ENCODE measurements around the gene DPP8. TPM values are rescaled to one million over a fixed set of nuclear protein-coding genes. Genes with fewer than 3 reads are reported as not detected.
"Not testable (repeated sequence)": the region's sequence is repeated elsewhere in the genome, so short reads cannot be mapped to it uniquely, and the experiment has no call there.

DPP8 gene
- total RNA-seq, 1 experiment from 2014 or later, result 24.9 TPM

- no peak for DNase-seq (ENCODE audit: low read depth)
These were observed 111.6 kb downstream of the DPP8 start for GRCh38 chr15:65405791-65406423.

DNA sequence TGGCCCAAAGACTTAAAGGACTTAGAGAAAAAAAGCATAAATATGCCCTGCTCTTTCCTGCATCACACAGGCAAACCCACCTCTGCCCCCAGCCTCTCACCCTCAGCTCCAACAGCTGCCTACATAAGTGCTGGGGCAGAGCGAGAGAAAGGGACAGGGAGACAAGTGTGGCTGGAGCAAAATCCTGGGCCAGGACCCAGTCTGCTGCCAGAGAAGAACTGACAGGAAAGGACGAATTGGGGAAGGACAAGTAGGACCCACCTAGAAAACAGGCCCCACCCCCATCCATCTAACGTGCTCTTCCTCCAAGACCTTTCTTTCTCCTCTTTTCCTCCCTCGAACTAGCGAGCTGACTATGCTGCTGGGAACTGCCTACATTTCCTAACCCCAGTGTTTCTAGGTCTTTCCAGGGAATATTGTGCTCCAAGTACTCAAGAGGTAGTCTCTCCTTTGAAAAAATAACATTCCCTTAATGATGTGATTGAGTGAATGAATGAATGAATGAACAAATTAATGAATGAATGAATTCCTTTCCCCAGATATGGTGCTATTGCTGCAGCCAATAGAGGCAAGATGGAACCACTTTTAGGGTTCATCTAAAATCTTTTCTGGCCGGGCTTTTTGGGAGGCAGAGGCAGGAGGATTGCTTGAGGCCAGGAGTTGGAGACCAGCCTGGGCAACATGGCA lies 113.2 kb downstream of the DPP8 start:
- no peak for DNase-seq (ENCODE audit: low read depth)

DNA sequence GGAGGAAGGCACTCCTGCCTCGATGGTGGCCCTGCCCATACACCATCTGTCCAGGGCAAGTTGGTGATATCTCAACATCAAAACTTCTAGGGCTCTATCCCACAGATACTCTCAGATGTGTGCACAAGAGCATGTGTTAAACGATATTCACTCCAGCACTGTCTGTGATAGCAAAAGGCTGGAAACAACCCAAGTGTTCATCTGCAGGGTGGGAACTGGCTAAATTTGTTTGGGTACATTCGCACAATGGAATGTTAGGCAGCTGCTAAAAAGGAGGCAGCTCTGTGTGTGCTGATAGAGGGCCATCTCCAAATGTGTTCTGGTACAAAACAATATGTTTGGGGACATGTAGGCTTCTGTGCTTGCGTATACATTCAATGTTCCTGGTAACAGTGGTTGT lies 114.5 kb downstream of the DPP8 start:
- DNase-seq (ENCODE audit: low read depth), result no peak

GRCh38 chr15:65401611-65402240 lies 115.8 kb downstream of the DPP8 start:
- no peak for DNase-seq (ENCODE audit: low read depth)

GRCh38 chr15:65400760-65401610 lies 116.5 kb downstream of the DPP8 start:
- peak; percentile 80 for DNase-seq (ENCODE audit: low read depth)

- no peak for DNase-seq (ENCODE audit: low read depth)
These were observed 117.5 kb downstream of the DPP8 start for GRCh38 chr15:65399997-65400396.

DNA sequence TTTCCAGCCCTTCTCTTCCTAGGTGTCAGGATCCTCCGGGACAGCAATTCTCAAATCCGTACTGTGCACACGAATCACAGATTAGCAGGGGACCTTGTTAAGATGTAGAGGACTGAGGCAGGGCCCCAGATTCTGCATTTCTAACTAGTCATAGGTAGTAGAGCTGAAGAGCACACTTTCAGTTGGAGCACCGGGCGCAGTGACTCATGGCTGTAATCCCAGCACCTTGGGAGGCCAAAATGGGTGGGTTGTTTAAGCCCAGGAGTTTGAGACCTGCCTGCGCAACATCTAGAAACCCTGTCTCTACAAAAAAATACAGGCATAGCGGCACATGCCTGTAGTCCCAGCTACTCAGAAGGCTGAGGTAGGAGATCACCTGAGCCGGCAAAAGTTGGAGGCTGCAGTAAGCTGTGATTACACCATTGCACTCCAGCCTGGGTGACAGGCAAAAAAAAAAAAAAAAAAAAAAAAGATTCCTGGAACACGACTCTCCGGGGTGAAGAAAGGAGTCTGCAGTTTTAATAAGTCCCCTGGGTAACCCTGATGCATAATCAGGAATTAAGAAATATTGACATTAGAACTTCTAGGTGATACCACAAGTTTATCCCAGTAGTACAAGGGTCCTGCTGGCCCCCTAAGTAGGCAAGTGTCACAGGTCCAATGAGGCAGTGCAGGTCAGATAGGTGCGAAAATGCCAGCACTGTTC lies 118.3 kb downstream of the DPP8 start:
- no peak for DNase-seq (ENCODE audit: low read depth)

- DNase-seq (ENCODE audit: low read depth), result not testable (repeated sequence)
These were observed 119.0 kb downstream of the DPP8 start for GRCh38 chr15:65398486-65398885.

DNA sequence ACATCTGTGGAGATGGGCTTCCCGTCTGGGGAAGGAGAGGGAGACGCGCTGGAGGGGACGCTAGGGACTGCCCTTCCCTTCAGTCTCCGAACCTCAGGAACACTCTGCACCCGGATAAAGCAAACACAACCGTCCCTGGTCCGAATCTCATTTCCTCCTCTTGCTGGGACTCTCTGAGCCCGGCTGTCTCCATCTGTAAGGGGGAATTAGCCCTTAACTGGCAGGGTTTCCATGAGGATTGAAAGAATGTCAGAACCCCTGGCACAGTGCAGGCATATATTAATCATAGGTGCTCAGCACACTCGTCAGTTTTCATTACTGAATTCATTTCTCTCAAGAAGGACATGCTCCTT lies 120.5 kb downstream of the DPP8 start:
- no peak for DNase-seq (ENCODE audit: low read depth)

GRCh38 chr15:65396283-65396964 lies 121.1 kb downstream of the DPP8 start:
- no peak for DNase-seq (ENCODE audit: low read depth)

- DNase-seq (ENCODE audit: low read depth), result no peak
These were observed 121.8 kb downstream of the DPP8 start for GRCh38 chr15:65395567-65396202.

DNA sequence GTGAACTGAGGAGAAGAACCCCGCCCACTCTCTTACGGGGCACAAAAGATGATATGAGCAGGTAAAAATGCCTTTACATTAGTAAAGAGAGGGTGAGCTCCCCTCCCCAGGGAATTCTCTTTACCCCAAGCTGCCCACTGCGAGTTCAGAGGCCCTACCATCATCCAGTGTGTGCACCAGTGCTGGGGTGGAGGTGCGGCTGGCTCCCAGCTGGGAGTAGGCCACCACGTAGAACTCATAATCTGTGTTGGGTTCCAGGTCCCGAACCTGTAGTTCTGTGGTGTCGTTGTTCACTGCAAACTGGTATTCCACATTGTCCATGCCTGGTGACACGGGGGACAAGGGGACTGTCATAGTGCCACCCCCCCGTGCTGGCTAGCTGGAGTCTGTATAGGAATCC lies 122.6 kb downstream of the DPP8 start:
- no peak for DNase-seq (ENCODE audit: low read depth)

- DNase-seq (ENCODE audit: low read depth), result no peak
These were observed 123.2 kb downstream of the DPP8 start for GRCh38 chr15:65394280-65394789.

- DNase-seq (ENCODE audit: low read depth), result no peak
These were observed 123.9 kb downstream of the DPP8 start for GRCh38 chr15:65393557-65393956.

GRCh38 chr15:65393091-65393490 lies 124.4 kb downstream of the DPP8 start:
- no peak for DNase-seq (ENCODE audit: low read depth)

Other genes with a start within 250 kb of the DPP8 start
- 3.8 TPM in 2 replicates for gene PARP16, start 230.8 kb downstream of the DPP8 start, total RNA-seq (2014; rRNA removed; shearing (Covaris generic))
- not detected in 2 replicates for gene RNU5A-1, start 221.6 kb downstream of the DPP8 start, total RNA-seq (2014; rRNA removed; shearing (Covaris generic))
- not detected in 2 replicates for gene RNU5B-1, start 213.0 kb downstream of the DPP8 start, total RNA-seq (2014; rRNA removed; shearing (Covaris generic))
- not detected in 2 replicates for gene IGDCC3, start 139.7 kb downstream of the DPP8 start, total RNA-seq (2014; rRNA removed; shearing (Covaris generic))
- gene IGDCC4, start 94.7 kb downstream of the DPP8 start, total RNA-seq (2014; rRNA removed; shearing (Covaris generic)), result 0.24 and 0.34 TPM in 2 replicates
- gene HACD3, start 12.8 kb upstream of the DPP8 start, total RNA-seq (2014; rRNA removed; shearing (Covaris generic)), result 105 and 109 TPM in 2 replicates
- gene INTS14, start 93.4 kb upstream of the DPP8 start, total RNA-seq (2014; rRNA removed; shearing (Covaris generic)), result 20.2 and 30.9 TPM in 2 replicates
- gene SLC24A1, start 104.2 kb upstream of the DPP8 start, total RNA-seq (2014; rRNA removed; shearing (Covaris generic)), result 1.8 and 2.9 TPM in 2 replicates